Sigmoid colon (tissue), 4 donors: ENCODE measurements around the gene LARP1.

Source experiments
- EP300 ChIP-seq, 4 donors: sonication (generic); formaldehyde crosslinking; IDR thresholded peaks; one replicate each; pipeline ENCODE4 v1.6.1; 2017; ENCODE audit warnings: antibody characterized with exemption in 4 of 4
- POLR2A ChIP-seq, 2 donors: fragments of 450-650 bp; IDR thresholded peaks; one replicate each; pipeline ENCODE4 v1.6.1; 2016; ENCODE audit warnings: antibody characterized with exemption in 2 of 2, mild to moderate bottlenecking in 2 of 2, moderate library complexity in 2 of 2
- POLR2AphosphoS5 ChIP-seq, 4 donors: sonication (generic); formaldehyde crosslinking; IDR thresholded peaks; one replicate each; pipeline ENCODE4 v1.6.1; 2017; ENCODE audit warnings: antibody characterized with exemption in 4 of 4
- TF ChIP-seq, protein P1 (sequence below), 4 experiments: fragments of 450-650 bp in 3 of 4; fragments of 200-600 bp in 1 of 4; IDR thresholded peaks; one replicate each; pipeline ENCODE4 v1.5.1; 2016 to 2019; ENCODE audit warnings: antibody characterized with exemption in 4 of 4, mild to moderate bottlenecking in 3 of 4, moderate library complexity in 2 of 4

DNA sequence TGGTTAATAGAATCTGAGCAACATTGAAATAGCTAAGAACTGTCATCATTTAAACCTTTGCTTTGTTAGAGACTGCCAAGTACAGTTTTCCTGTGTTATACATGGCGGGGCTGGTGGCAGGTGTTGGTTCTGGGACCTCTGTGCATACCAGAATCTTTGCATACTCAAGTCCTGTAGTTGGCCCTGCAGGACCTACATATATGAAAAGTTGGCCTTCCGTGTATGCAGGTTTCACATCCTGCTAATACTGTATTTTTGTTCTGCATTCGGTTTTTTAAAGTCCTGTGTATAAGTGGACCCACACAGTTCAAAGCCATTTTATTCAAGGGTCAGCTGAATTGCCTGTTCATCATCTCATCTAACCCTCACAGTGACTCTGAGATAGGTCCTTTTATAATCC, 36.4 kb downstream of the LARP1 start:
- TF ChIP-seq, protein P1, sequence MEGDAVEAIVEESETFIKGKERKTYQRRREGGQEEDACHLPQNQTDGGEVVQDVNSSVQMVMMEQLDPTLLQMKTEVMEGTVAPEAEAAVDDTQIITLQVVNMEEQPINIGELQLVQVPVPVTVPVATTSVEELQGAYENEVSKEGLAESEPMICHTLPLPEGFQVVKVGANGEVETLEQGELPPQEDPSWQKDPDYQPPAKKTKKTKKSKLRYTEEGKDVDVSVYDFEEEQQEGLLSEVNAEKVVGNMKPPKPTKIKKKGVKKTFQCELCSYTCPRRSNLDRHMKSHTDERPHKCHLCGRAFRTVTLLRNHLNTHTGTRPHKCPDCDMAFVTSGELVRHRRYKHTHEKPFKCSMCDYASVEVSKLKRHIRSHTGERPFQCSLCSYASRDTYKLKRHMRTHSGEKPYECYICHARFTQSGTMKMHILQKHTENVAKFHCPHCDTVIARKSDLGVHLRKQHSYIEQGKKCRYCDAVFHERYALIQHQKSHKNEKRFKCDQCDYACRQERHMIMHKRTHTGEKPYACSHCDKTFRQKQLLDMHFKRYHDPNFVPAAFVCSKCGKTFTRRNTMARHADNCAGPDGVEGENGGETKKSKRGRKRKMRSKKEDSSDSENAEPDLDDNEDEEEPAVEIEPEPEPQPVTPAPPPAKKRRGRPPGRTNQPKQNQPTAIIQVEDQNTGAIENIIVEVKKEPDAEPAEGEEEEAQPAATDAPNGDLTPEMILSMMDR (IDR thresholded peaks at IDR 0.05): no peak
- no peak for TF ChIP-seq EP300 (IDR thresholded peaks at IDR 0.05)
- no peak for TF ChIP-seq POLR2AphosphoS5 (IDR thresholded peaks at IDR 0.05)
- TF ChIP-seq POLR2A (IDR thresholded peaks at IDR 0.05): no peak
